ENCODE measurements around the gene NRG2.

- no peak for TF ChIP-seq POLR2A (IDR thresholded peaks at IDR 0.05)
- TF ChIP-seq CTCF (IDR thresholded peaks at IDR 0.05), result no peak
Observed at GRCh38 chr5:139836469-139837208, 206.5 kb downstream of the NRG2 start.
